ENCODE data around the gene FBLN1.
"Not testable (repeated sequence)": the region's sequence is repeated elsewhere in the genome, so short reads cannot be mapped to it uniquely, and the experiment has no call there.

Gene FBLN1

DNA sequence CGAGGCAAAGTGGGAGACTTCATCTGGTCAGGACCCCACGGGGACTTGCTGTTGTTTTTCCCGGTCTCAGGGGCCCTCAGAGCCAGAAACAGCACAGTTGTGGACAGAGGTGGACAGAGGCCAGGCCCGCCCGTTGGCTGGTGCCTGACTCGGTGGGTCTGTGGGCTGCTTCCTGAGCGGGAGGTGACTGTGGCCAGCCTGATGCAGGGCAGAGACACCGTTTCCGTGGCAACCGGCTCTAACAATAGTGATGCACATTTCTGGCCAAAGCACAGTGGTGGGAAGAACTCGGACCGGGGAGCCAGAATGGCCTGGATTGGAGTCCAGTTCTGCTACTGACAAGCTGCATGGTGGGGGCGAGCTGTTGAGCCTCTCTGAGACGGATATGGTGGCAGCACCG lies 110.3 kb downstream of the FBLN1 start:
- DNase-seq (ENCODE audit: low read depth in 2 of 2), result no peak

- DNase-seq (ENCODE audit: low read depth in 2 of 2), result no peak
Observed at GRCh38 chr22:45615364-45615763, 112.7 kb downstream of the FBLN1 start.

GRCh38 chr22:45616432-45616831 lies 113.7 kb downstream of the FBLN1 start:
- DNase-seq (ENCODE audit: low read depth in 2 of 2), result no peak

- DNase-seq (ENCODE audit: low read depth in 2 of 2), result no peak
Observed at GRCh38 chr22:45617948-45618347, 115.3 kb downstream of the FBLN1 start.

DNA sequence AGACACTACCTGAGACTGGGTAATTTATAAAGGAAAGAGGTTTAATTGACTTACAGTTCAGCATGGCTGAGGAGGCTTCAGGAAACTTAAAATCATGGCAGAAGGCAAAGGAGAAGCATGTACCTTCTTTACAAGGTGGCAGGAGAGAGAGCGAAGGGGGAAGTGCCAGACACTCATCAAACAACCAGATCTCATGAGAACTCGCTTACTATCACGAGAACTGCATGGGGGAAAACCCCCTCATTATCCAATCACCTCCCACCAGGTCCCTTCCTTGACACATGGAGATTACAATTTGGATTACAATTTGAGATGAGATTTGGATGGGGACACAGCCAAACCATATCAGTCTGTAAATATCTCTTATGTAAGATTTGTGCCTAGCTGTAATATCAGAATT lies 118.0 kb downstream of the FBLN1 start:
- no peak for DNase-seq (ENCODE audit: low read depth in 2 of 2)

DNA sequence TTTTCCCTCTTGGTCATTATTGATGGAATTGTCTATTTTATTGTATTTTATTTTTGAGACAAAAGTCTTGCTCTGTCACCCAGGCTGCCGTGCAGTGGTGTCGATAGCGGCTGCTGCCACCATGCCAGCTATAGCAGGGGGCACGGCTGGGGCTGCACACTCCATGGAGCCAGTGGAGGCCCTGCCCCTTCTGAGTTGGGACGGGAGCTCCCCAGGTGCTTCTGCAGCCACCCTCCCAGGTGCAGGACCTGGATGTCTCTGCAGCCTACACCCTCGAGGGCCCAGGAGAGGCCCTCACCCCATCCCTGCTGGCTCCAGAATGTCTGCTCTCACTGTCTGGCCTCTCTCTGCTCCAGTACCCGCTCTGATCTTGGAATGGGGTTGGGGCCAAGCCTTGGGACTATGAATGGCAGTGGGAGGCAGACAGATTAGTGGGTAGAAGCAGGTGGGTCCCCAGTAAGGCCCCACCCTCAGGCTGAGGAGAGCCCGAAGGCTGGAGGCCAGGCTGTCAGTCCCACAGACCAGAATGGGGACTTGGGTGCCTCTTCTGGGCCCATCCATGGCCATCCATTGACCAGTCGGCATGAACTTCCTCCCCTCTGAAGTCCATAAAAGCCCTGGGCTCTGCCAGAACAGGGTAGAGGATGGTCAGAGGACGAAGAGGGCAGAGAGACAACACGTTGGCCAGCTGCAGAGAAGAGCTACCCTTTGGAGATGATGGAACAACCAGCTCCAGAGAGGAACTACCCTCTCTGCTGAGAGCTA lies 119.3 kb downstream of the FBLN1 start:
- no peak for DNase-seq (ENCODE audit: low read depth in 2 of 2)

DNA sequence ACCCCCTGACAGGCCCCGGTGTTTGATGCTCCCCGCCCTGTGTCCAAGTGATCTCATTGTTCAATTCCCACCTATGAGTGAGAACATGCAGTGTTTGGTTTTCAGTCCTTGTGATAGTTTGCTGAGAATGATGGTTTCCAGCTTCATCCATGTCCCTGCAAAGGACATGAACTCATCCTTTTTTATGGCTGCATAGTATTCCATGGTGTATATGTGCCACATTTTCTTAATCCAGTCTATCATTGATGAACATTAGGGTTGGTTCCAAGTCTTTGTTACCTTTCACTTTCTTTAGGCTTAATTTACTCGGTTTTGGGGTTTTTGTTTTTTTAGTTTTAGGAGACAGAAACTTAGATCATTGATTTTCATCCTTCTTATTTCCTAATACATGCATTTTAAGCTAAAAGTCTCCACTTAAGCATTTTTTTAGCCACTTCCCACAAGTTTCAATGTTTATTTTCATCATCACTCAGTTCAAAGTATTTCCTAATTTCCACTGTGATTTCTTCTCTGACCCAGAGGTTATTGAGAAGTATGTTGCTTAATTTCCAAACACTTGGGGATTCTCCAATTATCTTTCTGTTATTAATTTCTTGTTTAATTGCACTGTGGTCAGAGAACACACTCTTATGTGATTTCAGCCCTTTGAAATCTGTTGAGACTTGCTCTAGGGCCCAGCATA lies 120.9 kb downstream of the FBLN1 start:
- DNase-seq (ENCODE audit: low read depth in 2 of 2), result not testable (repeated sequence)

DNA sequence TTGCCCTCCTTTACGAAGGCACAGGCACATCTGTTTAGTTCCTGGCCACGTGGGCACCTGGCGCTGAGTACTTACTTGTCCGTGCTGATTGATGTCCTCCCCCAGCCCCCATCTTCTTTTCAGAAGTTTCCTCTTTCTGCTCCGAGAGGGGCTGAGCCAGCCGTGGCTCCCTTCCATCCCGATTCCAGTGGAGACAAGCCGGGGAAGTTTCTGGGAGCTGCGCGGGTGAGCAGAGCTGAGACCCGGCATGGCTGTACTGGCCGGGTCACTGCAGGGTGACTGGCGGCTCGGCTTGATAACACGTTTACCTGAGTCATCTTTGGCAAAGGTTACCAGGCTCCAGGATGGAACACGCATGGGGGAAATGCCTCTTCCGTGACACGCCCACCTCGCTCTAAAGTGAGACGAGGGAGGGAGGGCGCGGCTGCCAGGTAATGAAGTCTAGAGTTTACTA lies 123.5 kb downstream of the FBLN1 start:
- DNase-seq (ENCODE audit: low read depth in 2 of 2), result no peak

GRCh38 chr22:45627489-45628233 lies 125.0 kb downstream of the FBLN1 start:
- no peak for DNase-seq (ENCODE audit: low read depth in 2 of 2)

- DNase-seq (ENCODE audit: low read depth in 2 of 2), result no peak
Observed at GRCh38 chr22:45628515-45628914, 125.8 kb downstream of the FBLN1 start.

DNA sequence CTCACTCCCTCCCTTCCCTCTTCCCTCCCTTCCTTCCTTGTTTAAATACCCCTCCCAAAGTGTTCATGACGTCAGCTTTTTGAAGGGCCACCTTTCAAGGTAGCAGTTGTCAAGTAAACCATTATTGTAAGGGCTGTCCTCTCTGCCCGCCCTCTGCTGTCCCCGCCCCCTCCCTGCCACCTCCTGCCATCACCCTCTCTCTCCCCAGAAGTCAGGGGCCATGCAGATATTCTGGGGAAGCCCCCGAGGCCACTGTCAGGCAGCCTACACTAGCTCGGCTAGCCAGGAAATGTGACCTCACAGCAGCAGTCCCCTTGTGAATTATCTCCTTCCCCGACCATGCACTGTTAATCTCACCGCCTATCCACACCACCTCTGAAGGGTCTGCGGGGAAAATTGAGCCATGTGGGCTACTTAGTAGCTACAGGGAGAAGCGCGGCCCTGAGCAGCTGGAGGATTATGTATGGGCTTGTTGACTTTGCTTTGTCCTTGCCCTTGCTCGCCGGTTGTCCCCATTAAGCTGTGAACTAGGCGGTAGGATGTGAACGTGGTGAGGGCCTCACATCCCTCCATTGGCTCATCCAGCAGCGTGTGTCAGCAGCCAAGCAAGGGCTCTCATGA lies 126.9 kb downstream of the FBLN1 start:
- no peak for DNase-seq (ENCODE audit: low read depth in 2 of 2)

DNA sequence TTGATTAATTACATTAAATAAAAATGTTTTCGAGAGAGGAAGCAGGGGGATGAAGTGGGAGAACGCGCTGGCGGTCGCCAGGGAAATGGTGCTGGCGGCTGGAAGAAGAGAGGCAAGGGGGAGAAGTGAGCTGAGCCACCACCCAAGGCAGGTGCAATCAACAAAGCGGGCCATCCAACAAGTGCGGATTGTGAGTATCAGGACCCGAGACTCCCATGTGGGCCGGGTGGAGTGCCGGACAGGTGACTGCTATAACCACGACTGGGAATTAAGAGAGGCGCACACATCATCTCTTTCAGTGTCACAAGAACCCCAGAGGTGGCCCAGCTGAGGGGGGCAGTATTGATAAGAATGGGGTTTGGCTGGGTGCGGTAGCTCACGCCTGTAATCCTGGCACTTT lies 127.8 kb downstream of the FBLN1 start:
- no peak for DNase-seq (ENCODE audit: low read depth in 2 of 2)

- DNase-seq (ENCODE audit: low read depth in 2 of 2), result no peak
Observed at GRCh38 chr22:45631140-45631840, 128.6 kb downstream of the FBLN1 start.

DNA sequence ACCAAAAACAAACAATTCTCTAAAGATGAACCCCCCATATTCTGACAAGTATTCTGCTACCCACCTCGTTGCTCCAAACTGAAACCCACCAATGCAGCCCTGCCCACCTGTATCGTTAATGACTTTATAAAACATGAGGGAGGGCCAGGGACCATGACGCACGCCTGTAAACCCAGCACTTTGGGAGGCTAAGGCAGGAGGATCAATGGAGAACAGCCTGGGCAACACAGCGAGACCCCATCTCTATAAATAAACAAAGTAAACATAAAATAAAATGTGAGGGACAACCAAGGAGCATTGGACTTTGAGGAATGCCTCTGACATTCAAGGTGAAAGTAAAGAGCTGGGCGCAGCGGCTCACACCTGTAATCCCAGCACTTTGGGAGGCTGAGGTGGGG lies 129.2 kb downstream of the FBLN1 start:
- no peak for DNase-seq (ENCODE audit: low read depth in 2 of 2)

- DNase-seq (ENCODE audit: low read depth in 2 of 2), result no peak
Observed at GRCh38 chr22:45632791-45633515, 130.3 kb downstream of the FBLN1 start.

GRCh38 chr22:45636683-45637082 lies 134.0 kb downstream of the FBLN1 start:
- DNase-seq (ENCODE audit: low read depth in 2 of 2), result no peak

DNA sequence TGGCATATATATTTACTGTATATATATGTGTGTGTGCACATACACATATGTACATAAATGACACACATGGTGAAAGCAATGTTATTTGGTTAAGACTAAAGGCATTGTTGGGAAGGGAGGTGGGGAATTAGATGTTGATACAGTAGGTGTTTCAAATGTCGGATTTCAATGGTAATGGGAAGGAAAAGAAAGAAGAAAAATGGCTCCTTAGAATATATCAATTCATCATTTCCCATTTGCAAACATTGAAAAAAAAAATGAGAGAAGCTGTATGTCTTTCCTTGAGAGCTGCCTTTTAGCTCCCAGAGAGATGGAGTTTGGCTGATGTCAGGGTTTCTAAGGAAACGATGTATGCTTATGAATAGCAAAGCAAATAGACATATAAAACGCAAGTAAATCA lies 135.5 kb downstream of the FBLN1 start:
- no peak for DNase-seq (ENCODE audit: low read depth in 2 of 2)

- DNase-seq (ENCODE audit: low read depth in 2 of 2), result no peak
Observed at GRCh38 chr22:45638834-45639746, 136.4 kb downstream of the FBLN1 start.

GRCh38 chr22:45639747-45640102 lies 137.0 kb downstream of the FBLN1 start:
- no peak for DNase-seq (ENCODE audit: low read depth in 2 of 2)

Measured in stimulated activated CD8-positive, alpha-beta memory T cell treated with anti-CD3 and anti-CD28 coated beads, Interleukin-15, amount 100 ng/mL, for 4 hours (primary cell).